ENCODE results near the gene ECI2. TPM values are rescaled to one million over a fixed set of nuclear protein-coding genes. Genes with fewer than 3 reads are reported as not detected.
A peak's percentile ranks its signal among the peaks of the same experiment; 100 is the strongest.

ECI2 gene, protein sequence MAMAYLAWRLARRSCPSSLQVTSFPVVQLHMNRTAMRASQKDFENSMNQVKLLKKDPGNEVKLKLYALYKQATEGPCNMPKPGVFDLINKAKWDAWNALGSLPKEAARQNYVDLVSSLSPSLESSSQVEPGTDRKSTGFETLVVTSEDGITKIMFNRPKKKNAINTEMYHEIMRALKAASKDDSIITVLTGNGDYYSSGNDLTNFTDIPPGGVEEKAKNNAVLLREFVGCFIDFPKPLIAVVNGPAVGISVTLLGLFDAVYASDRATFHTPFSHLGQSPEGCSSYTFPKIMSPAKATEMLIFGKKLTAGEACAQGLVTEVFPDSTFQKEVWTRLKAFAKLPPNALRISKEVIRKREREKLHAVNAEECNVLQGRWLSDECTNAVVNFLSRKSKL
- total RNA-seq (2014; rRNA removed; shearing (Covaris generic)) = 103 and 117 TPM in 2 replicates
- polyA plus RNA-seq (2015; cell fraction: cytosol; rRNA removed) = 47.2 and 49.8 TPM in 2 replicates
- 42.0 and 43.4 TPM in 2 replicates for polyA plus RNA-seq (2015; cell fraction: nucleus; rRNA removed)

DNA sequence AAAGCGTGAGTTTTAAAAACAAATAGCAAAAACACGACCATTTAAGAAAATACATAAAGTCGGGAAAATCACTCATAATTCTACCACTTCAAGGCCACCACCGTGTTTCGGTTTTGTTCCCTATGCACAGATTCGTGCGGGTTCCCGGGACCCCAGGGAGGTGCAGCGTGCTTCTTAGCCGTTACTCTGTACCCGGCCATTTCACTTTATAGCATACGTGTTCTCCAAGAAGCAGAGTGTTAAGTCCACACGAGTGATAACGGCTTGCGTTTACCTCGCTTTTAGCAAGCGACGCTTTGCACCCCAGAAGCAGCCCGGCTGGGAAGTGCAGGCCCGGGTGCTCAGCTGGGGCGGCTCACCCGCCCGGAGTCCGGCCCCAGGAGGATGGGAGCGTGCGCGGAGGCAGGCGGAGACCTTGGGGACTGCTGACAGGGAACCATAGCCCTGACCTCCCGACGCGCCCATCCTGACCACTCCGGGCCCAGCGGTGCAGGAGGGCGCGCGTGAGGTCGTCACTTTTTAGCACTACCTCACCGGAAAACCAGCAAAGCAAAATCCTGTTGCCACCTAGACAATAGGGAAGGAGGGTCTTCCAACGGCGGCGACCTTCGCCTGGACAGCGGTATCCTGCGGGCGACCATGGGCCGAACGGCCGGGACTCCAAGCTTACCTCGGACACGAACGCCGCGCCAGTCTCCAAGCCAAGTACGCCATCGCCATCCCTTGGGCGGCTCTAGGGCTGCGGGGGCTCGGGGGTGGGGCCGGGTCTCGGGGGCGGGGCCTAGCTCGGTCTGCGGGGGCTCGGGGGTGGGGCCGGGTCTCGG lies at the start of gene ECI2:
Gene ECI2, minus strand, starts transcription at position 735 of the 824 bp plus-strand sequence. Its CDS starts 15 bp downstream, at position 720.
- DNase-seq (ENCODE audit: low read depth, low spot score) = peak; percentile 70
- in situ Hi-C loops (cut with HindIII; ENCODE audit: low pct_unique_long_range_greater_than_20kb, low sequenced_read_pairs) = no loop called here

DNA sequence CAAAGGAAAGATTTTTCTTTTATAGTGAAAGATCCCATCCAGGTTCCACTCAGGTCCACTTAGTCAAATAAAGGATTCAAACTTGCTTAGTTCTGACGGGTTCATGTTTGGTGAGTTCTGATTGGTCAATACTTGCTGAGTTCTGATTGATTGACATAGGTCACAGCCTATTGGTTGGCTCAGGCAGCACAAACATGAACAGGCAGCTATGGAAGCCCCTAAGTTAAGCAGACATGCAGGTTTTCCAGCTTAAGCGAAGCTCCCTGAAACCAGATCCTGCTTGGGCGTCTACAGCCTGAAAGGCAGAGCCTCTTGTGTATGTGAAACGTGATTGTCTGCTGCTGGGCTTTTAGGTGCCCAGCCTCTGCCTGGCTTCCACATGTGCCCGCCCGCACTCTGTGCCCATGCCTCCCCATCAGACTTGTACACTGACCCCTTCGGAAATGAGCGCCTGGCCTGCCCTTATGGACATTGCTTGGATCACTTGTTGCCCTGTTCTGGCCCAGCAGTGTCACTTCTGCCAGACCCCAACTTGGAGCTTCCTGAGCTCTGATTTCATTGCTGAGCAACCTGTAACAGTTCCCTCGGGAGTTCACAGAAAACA lies 45.4 kb upstream of the ECI2 start:
- in situ Hi-C loops (cut with HindIII; ENCODE audit: low pct_unique_long_range_greater_than_20kb, low sequenced_read_pairs) = no loop called here

DNA sequence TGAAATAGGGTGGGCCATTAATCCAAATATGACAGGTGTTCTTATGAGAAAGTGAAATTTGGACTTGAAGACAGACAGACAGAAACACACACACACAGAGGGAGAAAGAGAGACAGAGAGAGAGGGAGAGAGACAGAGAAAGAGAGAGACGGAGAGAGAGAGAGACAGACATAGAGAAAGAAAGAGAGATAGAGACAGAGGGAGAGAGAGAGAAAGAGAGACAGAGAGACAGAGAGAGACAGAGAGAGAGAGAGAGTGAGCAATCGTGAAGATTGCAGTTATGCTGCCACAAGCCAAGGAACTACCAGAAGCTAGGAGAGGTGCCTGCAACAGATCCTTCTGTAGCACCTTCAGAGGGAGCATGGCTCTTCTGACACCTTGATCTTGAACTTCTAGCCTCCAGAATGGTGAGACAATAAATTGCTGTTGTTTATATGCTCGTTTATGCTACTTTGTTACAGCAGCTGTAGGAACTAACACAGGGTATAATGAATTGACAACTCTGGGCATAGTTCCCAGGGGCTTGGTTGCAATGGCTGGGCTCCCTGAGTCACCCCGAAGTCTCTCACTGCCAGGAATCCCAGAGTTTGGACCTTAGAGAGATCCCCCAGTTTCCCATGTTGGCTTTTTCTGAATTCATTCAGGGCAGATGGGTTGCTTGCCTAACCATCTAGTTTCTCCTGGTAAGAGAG lies 44.7 kb upstream of the ECI2 start:
- DNase-seq (ENCODE audit: low read depth, low spot score) = no peak
- in situ Hi-C loops (cut with HindIII; ENCODE audit: low pct_unique_long_range_greater_than_20kb, low sequenced_read_pairs) = no loop called here

More for the DNA sequence above, 45.4 kb upstream of the ECI2 start:
- peak; percentile 82 for DNase-seq (ENCODE audit: low read depth, low spot score)

DNA sequence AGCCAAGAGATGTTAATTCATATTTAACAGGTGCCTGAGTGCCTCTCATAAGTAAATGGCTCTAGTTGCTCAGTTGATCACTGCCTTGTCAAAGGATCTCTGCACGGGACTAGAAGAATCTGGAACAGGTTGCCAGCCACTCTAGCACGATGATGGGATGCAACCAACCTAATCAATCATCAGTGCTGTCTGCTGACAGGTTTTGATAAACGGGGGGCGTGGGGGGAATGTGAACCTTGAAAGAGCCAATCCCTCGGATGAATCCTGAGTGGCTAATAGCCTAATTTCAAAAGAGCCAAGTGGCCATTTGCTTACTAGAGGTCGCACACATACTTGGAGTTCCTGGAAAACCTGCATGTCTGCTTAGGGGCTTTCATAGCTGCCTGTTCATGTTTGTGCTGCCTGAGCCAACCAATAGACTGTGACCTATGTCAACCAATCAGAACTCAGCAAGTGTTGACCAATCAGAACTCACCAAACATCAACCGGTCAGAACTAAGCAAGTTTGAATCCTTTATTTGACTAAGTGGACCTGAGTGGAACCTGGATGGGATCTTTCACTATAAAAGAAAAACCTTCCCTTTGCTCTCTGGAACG lies 43.5 kb upstream of the ECI2 start:
- in situ Hi-C loops (cut with HindIII; ENCODE audit: low pct_unique_long_range_greater_than_20kb, low sequenced_read_pairs) = no loop called here
- peak; percentile 56 for DNase-seq (ENCODE audit: low read depth, low spot score)

DNA sequence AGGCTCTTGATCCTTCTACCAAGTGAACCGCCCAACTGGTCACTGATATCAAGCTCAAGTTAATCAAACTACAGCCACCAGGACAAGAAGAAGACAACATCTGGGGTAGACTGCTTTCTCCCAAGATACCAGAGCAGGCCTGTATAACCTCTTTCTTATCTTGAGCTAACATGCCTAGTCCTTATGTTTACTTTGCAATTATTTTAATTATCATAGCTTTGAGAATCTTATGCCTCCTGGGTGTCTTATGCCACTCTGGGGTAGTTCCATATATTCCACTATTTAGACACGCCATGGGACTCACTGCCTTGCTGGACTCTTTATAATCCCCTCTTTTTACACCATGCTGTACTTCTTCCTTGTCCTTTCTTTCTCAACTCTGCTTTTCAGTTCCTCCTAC lies 41.5 kb upstream of the ECI2 start:
- in situ Hi-C loops (cut with HindIII; ENCODE audit: low pct_unique_long_range_greater_than_20kb, low sequenced_read_pairs) = no loop called here
- DNase-seq (ENCODE audit: low read depth, low spot score) = no peak

DNA sequence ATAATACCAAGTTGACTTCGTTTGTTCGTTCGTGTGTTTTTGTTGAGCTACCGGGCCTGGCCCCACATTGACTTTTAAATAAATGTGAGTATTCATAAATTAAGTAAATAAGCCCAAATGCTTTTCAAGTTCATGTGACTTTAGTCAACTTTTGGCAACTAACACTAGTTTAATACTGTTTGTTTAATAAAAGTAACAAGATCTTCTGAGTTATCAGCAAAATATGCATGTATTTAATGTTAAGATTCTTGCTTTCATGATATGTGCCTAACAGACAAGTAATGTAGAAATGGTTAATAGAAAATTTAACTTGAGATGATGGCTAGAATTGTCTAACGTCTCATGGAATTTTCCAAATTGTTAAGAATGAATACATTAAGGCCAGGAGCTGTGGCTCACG lies 38.7 kb upstream of the ECI2 start:
- in situ Hi-C loops (cut with HindIII; ENCODE audit: low pct_unique_long_range_greater_than_20kb, low sequenced_read_pairs) = no loop called here
- no peak for DNase-seq (ENCODE audit: low read depth, low spot score)

DNA sequence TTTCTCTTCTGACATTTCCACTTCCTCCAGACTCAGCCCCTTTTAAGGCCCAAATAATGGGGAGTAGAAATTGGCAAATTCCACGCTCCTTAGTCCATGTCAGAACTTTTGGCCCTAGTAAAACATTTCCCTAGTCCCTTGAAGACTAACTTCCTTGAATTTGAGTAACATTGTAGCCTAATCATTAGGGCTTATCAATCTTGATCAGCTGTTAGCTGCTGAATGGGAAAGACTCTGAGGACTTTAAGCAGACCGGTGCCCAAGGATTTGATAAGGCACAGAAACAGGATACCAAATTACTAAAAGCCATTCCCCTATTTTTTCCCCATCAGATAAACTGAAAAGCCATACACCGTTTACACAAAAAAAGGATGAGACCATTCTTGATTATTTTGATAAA lies 37.0 kb upstream of the ECI2 start:
- in situ Hi-C loops (cut with HindIII; ENCODE audit: low pct_unique_long_range_greater_than_20kb, low sequenced_read_pairs) = no loop called here
- DNase-seq (ENCODE audit: low read depth, low spot score) = no peak

DNA sequence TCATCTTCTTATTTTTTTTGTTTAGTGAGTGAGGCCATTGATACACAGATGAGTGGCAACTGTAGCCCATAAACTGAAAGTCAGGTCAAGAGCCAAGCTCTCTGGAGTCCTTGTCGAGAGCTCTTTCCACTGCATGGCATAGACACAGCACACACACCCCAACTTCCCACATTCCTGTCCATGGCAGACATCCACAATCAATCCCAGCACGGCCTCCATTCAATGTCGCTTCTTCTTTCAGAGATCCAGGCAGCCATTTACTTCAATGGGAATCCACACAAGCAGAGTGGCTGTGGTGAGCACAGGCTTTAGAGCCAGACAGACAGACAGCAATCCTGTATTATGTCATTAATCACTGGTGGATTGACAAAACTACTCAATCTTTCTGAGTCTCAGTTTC lies 34.9 kb upstream of the ECI2 start:
- DNase-seq (ENCODE audit: low read depth, low spot score) = no peak
- in situ Hi-C loops (cut with HindIII; ENCODE audit: low pct_unique_long_range_greater_than_20kb, low sequenced_read_pairs) = no loop called here

DNA sequence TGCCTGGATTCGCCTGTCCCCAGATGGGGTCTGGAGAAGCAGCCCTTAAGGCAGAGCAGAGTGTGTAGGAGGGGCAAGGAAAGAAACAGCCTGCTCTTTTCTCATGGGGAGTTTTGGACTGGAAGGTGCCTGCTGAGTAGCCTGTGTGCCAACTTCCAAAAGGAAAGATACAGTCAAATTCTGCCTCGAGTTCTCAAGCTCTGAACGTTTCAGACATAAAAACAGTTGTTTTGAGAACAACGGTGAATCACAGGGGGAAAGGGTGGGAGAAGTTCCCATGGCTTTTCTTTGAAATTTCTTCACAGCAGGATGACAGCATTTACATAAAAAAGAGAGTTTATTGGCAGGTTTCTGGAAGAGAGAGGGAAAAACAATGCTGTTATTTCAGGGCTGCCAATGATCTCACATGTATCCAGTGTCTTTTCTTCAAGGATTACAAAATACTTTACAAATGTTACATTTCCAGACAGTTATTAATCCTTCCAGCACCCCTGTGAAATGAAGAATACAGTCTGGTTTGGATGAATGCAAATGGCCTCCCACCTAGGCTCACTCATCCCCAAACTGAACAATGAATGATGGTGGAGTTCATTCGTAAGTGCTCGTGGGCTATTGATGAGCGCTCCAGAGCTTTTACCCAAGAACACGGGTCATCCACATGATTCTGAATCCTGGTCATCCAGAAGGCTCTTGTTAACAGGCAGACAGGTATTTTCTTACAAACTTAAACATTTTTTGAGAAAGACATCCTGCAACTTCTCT lies 33.8 kb upstream of the ECI2 start:
- no peak for DNase-seq (ENCODE audit: low read depth, low spot score)
- in situ Hi-C loops (cut with HindIII; ENCODE audit: low pct_unique_long_range_greater_than_20kb, low sequenced_read_pairs) = no loop called here

DNA sequence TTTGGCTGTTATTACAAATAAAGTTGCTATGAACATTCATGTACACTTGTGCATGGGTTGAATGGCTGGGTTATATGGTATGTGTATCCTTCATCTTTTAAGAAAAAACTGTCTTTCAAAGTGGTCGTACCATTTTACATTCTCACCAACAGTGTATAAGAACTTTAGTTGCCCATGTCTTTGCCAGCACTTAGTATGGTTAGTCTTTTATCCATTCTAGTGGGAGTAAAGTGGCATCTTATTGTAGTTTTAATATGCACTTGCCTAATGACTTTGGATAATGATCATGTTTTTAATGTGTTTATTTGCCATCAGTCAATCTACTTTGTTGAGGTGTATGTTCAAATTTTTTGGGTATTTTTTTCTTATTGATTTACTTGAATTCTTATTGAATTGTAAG lies 32.5 kb upstream of the ECI2 start:
- in situ Hi-C loops (cut with HindIII; ENCODE audit: low pct_unique_long_range_greater_than_20kb, low sequenced_read_pairs) = no loop called here
- DNase-seq (ENCODE audit: low read depth, low spot score) = no peak

DNA sequence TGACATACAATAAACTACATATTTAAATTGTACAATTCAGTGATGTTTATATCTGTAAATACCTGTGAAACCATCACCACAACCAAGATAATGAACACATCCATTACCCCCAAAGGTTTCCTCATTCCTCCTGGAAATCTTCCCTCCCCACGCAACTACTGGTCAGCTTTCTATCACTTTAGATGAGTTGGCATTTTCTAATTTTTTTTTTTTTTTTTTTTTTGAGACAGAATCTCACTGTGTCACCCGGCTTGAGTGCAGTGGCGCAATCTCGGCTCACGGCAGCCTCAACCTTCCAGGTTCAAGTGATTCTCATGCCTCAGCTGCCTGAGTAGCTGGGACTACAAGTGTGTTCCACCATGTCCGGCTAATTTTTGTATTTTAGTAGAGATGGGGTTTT lies 31.7 kb upstream of the ECI2 start:
- no peak for DNase-seq (ENCODE audit: low read depth, low spot score)
- in situ Hi-C loops (cut with HindIII; ENCODE audit: low pct_unique_long_range_greater_than_20kb, low sequenced_read_pairs) = no loop called here

DNA sequence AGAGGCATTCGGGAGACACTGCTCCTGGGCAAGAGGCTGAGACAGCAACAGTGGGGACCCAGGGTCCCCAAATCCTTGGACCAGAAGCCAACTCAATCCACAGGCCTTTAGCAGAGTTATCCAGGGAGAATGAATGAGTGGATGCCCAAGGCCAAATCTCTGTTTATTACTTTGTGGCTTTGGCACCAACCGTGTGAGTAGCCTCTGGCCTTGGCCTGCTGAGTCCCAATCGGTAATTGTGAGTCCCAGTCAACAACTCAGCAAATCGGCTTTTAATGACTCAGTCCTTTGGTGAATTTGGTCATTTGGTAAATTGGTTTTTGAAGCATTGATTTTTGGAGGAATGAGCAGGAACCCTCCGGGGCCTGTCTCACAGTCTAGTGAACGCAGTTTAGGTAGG lies 29.1 kb upstream of the ECI2 start:
- DNase-seq (ENCODE audit: low read depth, low spot score) = no peak
- in situ Hi-C loops (cut with HindIII; ENCODE audit: low pct_unique_long_range_greater_than_20kb, low sequenced_read_pairs) = no loop called here

DNA sequence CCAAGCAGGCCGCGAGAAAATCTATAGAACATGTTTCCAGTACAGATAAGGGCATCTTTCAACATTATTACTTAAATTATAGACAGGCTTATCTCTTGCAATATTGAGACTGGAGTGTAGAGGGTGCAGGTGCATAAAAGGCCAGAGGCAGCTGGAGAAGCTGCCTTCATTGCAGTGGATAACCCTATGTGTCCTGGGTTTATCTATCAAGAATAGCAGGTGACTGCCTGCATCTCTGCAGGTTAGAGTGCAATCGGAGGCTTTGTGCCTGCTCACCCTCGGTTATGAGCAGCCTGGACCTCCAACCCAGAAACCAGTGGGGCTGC lies 28.7 kb upstream of the ECI2 start:
- in situ Hi-C loops (cut with HindIII; ENCODE audit: low pct_unique_long_range_greater_than_20kb, low sequenced_read_pairs) = no loop called here

DNA sequence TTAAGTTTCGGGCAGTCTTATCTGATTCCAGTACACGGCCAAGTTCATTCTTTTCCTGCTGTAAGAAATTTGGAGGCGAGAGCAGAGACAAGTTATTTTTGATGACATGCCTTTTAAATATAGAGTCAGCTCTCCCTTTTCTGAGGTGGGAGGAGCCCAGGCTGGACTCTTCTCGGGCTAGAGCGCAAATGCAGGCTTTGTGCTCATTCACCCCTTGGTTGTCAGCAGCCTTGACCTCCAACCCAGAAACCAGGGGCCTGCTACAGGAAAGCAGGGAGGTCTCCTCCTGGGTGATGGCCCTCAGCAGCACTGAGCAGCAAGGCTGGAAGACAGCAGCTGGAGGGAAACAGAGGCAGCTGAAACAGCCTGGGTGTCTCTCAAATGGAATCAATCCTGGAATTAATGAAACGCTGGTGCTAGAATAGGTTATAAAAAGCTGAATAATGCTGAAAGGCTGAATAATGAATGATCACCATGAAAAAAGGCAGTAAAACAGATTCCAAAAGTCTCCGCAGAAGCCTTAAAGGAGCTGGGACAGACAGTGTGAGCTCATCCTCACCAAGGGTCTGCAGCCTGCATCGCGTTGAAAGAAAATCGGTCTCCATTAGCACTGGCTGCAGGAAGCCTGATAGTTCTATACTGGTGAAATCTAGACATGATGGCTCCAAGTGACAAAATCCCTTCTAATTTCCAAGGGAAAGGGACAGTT lies 28.2 kb upstream of the ECI2 start:
- in situ Hi-C loops (cut with HindIII; ENCODE audit: low pct_unique_long_range_greater_than_20kb, low sequenced_read_pairs) = no loop called here

More for the DNA sequence above, 28.7 kb upstream of the ECI2 start:
- DNase-seq (ENCODE audit: low read depth, low spot score) = no peak

DNA sequence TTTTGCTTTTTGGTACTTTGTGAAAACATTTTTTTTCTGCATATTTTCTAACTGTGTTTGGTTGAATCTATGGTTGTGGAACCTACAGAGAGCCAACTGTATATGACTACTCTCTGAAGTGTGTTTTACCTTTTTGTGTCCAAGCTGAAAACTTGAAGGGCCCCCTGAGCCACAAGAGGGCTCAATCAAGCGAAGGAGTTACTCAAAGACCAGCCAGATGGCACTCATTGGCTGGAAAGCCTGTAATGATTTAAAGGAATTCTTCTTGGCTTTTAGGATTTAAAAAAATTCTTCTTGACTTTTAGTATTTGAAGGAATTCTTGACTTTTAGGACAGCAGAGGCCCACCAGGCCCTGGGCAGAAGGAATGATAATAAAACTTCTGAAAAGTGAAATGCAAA lies 27.0 kb upstream of the ECI2 start:
- in situ Hi-C loops (cut with HindIII; ENCODE audit: low pct_unique_long_range_greater_than_20kb, low sequenced_read_pairs) = no loop called here
- DNase-seq (ENCODE audit: low read depth, low spot score) = peak; percentile 43

More for the DNA sequence above, 28.2 kb upstream of the ECI2 start:
- DNase-seq (ENCODE audit: low read depth, low spot score) = no peak

DNA sequence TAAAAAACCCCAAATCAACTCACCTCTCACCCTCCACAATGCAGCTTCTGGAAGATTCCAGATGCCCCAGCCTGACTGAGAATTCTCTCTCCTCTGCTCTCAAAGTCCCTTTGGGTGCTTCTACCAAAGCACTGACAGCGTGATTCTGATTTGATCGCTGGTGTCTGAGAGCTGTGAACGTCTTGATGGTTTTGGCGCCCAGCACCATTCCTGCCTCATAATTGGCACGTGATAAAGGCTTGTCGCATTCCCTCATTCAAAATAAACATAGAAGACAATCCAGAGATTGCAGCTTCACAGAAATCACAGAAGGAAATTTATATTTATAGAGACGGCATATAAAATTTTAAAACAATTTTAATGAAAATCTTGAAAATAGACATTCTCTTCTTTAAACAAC lies 24.1 kb upstream of the ECI2 start:
- in situ Hi-C loops (cut with HindIII; ENCODE audit: low pct_unique_long_range_greater_than_20kb, low sequenced_read_pairs) = no loop called here

More for the DNA sequence above, 24.1 kb upstream of the ECI2 start:
- no peak for DNase-seq (ENCODE audit: low read depth, low spot score)

Data from SK-MEL-5 (cell line).